Islet precursor cell (in vitro differentiated cells): ENCODE measurements around the gene SREBF2.
"Not testable (repeated sequence)": the region's sequence is repeated elsewhere in the genome, so short reads cannot be mapped to it uniquely, and the experiment has no call there.

Source experiments
- DNase-seq: peaks from one replicate; pipeline ENCODE4 v3.0.0-alpha.2; 2018

Gene SREBF2

GRCh38 chr22:41948928-41949296 is 116.0 kb downstream of the SREBF2 start:
- not testable (repeated sequence) for DNase-seq

- DNase-seq: no peak
Measured at GRCh38 chr22:41949297-41949965, 116.5 kb downstream of the SREBF2 start.

GRCh38 chr22:41951898-41952474 is 119.1 kb downstream of the SREBF2 start, which contains the start of gene SMIM45:
SMIM45 (plus strand) TSS chr22:41952150.
- DNase-seq: no peak

- no peak for DNase-seq
Measured at GRCh38 chr22:41952713-41953112, 119.8 kb downstream of the SREBF2 start.
